BE2C (cell line): ENCODE results near the gene SPHK1.

Experiments
- DNase-seq: peaks from one replicate; pipeline ENCODE4 v3.0.0-alpha.2; 2020
- H3K27me3 ChIP-seq: fragments of 250-450 bp; sonication (Bioruptor Pico); 2 replicates; pipeline ENCODE4 v1.5.1; 2020; ENCODE audit warnings: mild to moderate bottlenecking
- H3K36me3 ChIP-seq: fragments of 250-450 bp; sonication (Bioruptor Pico); 2 replicates; pipeline ENCODE4 v1.5.1; 2020; ENCODE audit warnings: mild to moderate bottlenecking
- H3K4me1 ChIP-seq: fragments of 250-450 bp; sonication (Bioruptor Pico); 2 replicates; pipeline ENCODE4 v1.5.1; 2020
- H3K4me3 ChIP-seq: 2 replicates; pipeline ENCODE4 v1.5.1; 2011; ENCODE audit warnings: low read depth, low read length
- H3K9me3 ChIP-seq: fragments of 250-450 bp; sonication (Bioruptor Pico); 2 replicates; pipeline ENCODE4 v1.5.1; 2020
- CTCF ChIP-seq: IDR thresholded peaks from 2 replicates; pipeline ENCODE4 v1.5.1; 2012; ENCODE audit warnings: mild to moderate bottlenecking, low read depth, low read length

SPHK1 gene

GRCh38 chr17:76386966-76387765 is 2.8 kb downstream of the SPHK1 start:
- no peak for DNase-seq
- Histone ChIP-seq H3K9me3 (no peaks in the 10 kb centered on the region; the same call in 1 of the 2 replicates), H3K36me3 (peaks cover 13% of the 10 kb centered on the region), H3K27me3 (peaks cover 38% of the 10 kb centered on the region), H3K4me3 (no peak overlapping the region), H3K4me1 (peaks cover 16% of the 10 kb centered on the region)
- TF ChIP-seq CTCF, result no peak

DNA sequence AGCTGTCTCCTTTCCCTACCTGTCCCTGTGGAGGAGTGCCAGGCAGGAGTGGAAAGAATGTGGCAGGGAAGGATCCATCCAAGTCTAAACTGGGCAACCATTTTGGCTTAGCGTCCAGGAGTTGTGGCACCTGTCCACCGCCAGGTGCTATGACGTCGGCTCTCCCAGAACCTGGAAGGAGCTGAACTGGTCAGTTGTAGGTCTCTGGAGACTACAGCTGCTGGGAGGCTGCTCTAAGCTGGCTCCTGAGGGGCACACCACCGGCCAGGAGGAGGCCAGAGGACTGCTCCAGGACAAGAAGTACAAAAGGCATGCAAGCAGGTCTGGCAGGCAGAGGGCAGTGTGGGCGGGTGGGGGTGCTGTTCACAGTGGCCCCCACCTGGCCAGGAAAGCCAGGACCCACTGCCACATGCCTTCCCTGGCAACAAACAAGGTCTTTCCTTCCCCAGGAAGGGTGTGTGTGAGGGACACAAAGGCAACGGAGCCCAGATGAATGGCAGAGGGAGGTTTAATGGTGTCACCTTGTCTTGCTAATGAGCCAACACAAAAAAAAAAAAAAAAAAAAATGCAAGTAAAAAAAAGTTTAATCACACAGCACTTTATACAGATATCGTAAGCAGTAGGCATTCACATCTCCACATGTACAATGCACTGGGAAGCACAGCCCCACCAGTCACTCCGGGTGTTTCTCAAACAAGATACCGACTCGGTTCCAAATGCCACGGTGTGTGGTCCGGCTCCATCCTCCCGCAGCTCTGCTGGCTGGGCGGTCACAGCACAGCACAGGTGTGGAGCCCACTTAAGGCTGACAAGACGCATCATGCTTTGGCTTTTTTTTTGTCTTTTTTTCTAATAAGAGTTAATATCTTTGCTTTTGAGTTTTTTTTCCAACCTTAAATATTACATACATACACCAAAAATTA is 4.8 kb downstream of the SPHK1 start:
- Histone ChIP-seq H3K4me1 (peaks cover 16% of the 10 kb centered on the region), H3K36me3 (peaks cover 24% of the 10 kb centered on the region), H3K9me3 (no peaks in the 10 kb centered on the region; the same call in 1 of the 2 replicates)

DNA sequence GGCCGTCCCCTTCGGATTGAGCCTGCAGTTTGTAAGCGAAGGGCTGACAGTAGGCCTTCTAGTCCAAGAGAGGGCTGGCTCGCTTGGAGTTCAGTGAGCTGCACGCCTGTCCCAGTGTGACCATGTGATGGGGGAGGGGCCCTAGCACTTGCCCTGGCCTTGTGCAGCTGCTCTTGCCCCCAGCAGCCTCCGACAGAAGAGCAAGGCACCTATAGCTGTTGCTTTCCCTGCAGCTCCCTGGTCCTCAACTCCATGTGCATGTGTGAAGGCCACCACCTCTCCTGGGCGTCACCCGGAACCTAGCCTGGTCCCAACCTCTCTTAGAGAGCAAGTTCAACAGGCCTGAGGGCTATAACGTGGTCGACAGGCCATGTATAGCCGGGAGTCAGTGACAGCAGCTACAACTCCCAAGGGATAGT is 5.6 kb downstream of the SPHK1 start:
- Histone ChIP-seq H3K9me3 (no peaks in the 10 kb centered on the region), H3K36me3 (peaks cover 30% of the 10 kb centered on the region), H3K4me3 (no peak overlapping the region), H3K27me3 (peaks cover 10% of the 10 kb centered on the region), H3K4me1 (peaks cover 16% of the 10 kb centered on the region)
- DNase-seq, result peak; percentile 73
- no peak for TF ChIP-seq CTCF

More for the DNA sequence above, 4.8 kb downstream of the SPHK1 start:
- DNase-seq, result no peak
- Histone ChIP-seq H3K4me3 (no peak overlapping the region), H3K27me3 (peaks cover 18% of the 10 kb centered on the region)
- no peak for TF ChIP-seq CTCF

- DNase-seq, result no peak
- no peak for TF ChIP-seq CTCF
- H3K36me3 ChIP-seq, result peaks cover 41% of the 10 kb centered on the region
These were observed 6.8 kb downstream of the SPHK1 start for GRCh38 chr17:76391200-76391715.

DNA sequence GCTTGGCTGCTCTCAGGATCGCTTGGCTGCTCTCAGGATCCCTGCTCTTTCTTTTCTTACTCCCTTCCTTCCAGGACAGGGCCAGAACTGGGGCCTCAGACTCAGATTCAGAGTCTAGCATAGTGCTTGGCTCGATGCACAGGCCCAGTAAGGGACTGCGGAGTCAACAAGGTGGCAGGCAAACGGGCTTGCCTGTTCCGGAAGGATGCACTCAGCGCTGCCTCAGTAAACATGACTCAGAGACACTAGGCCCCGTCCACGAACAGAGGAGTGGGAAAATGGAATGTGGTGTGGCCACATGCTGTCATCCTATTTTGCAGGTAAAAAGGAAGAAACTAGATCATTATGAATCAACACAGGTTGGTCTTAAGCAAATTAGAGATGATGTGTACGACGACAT is 9.8 kb downstream of the SPHK1 start:
- DNase-seq, result no peak
- TF ChIP-seq CTCF, result no peak
- Histone ChIP-seq H3K4me1 (peaks cover 9% of the 10 kb centered on the region), H3K4me3 (no peak overlapping the region), H3K36me3 (peaks cover 70% of the 10 kb centered on the region), H3K9me3 (no peaks in the 10 kb centered on the region), H3K27me3 (no peaks in the 10 kb centered on the region)

More at GRCh38 chr17:76391200-76391715, 6.8 kb downstream of the SPHK1 start:
- no peaks in the 10 kb centered on the region for H3K27me3 ChIP-seq
- H3K4me3 ChIP-seq, result no peak overlapping the region
- H3K4me1 ChIP-seq, result peaks cover 11% of the 10 kb centered on the region
- H3K9me3 ChIP-seq, result no peaks in the 10 kb centered on the region
